SK-N-MC (cell line): Measurements from ENCODE around the gene AGPAT2.

Experiments used
- EZH2 ChIP-seq: fragments of 200-600 bp; sonication (generic); IDR thresholded peaks from one replicate; pipeline ENCODE4 v1.6.1; 2017; ENCODE audit warnings: antibody characterized with exemption
- POLR2AphosphoS5 ChIP-seq: IDR thresholded peaks from 2 replicates; pipeline ENCODE4 v1.6.1; 2012; ENCODE audit warnings: mild to moderate bottlenecking, low read depth, low read length, borderline replicate concordance

DNA sequence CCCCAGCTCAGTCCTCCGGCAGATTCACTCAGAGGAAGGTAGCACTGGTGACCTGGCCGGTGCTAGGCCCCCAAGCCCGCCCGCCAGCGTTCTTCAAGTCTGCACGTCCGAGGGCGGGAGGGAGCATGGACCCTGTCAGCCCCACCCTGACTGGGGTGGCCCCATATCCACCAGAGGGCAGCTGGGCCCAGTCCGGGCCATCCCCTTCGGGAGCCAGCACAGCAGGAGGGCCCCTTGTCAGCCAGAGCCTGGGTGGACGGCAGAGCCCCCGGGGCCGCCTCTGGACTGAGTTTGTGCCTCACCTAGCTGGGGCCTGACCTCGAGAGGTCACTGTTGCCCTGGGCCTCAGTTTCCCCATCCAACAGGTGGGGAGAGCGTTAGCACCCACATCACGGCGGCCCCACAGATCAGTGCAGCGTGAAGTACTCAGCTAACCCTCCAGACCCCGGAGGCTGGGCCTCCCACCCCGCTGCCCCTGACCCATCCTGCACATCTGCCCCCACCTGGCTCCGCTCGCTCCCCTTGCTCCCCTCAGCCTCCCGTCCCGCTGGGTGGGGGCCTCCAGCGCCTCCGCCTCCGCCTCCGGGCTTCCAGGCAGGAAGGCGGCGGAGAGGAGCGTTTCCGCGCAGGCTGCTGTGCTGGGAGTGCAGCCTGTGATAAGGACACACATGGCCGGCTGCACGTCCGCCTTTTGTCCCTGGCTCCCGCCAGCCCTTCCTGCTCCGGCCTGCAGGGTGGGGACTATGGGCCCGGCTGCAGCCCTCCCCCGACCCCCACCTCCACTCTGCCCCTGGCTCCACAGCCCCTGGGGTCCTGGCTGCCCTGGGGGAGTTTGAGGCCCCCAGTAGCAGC lies 41.1 kb downstream of the AGPAT2 start:
- TF ChIP-seq POLR2AphosphoS5 (no peak), EZH2 (no peak)
